ENCODE measurements around the gene RALY. TPM values are rescaled to one million over a fixed set of nuclear protein-coding genes. Genes with fewer than 3 reads are reported as not detected.

The RALY gene
- total RNA-seq, 4 donors from 2014 or later: 23.2 to 101 (median 87.5) TPM

- no peak overlapping the region for H3K27ac ChIP-seq
- intact Hi-C loops (cut with DNase I; ENCODE audit: low total_unique reads): loop anchor here (10.0 kb wide), 1 partner anchor 208 kb away; no protein-coding TSS in a partner anchor
- H3K36me3 ChIP-seq: no peaks in the 10 kb centered on the region
- H3K4me3 ChIP-seq: no peak overlapping the region
- H3K9me3 ChIP-seq: no peaks in the 10 kb centered on the region
- H3K27me3 ChIP-seq: no peaks in the 10 kb centered on the region
- DNase-seq: no peak
- H3K4me1 ChIP-seq: no peaks in the 10 kb centered on the region
- TF ChIP-seq POLR2A (IDR thresholded peaks at IDR 0.05): no peak
- TF ChIP-seq CTCF (IDR thresholded peaks at IDR 0.05): no peak
Observed at GRCh38 chr20:34072778-34073177, 79.1 kb downstream of the RALY start.

GRCh38 chr20:34074101-34074760 lies 80.5 kb downstream of the RALY start:
- intact Hi-C loops (cut with DNase I; ENCODE audit: low total_unique reads): loop anchor here (10.0 kb wide), 1 partner anchor 209 kb away; no protein-coding TSS in a partner anchor
- H3K9me3 ChIP-seq: no peaks in the 10 kb centered on the region
- no peaks in the 10 kb centered on the region for H3K4me1 ChIP-seq
- DNase-seq: no peak
- H3K4me3 ChIP-seq: no peak overlapping the region
- no peaks in the 10 kb centered on the region for H3K36me3 ChIP-seq
- H3K27ac ChIP-seq: no peak overlapping the region
- H3K27me3 ChIP-seq: no peaks in the 10 kb centered on the region
- TF ChIP-seq POLR2A (IDR thresholded peaks at IDR 0.05) (no peak), CTCF (IDR thresholded peaks at IDR 0.05) (no peak)

- no peak for DNase-seq
- no peaks in the 10 kb centered on the region for H3K4me1 ChIP-seq
- no peak for TF ChIP-seq CTCF (IDR thresholded peaks at IDR 0.05)
- no peak for TF ChIP-seq POLR2A (IDR thresholded peaks at IDR 0.05)
- H3K27ac ChIP-seq: no peak overlapping the region
- intact Hi-C loops (cut with DNase I; ENCODE audit: low total_unique reads): loop anchor here (10.0 kb wide), 1 partner anchor 211 kb away; no protein-coding TSS in a partner anchor
- H3K27me3 ChIP-seq: no peaks in the 10 kb centered on the region
- no peaks in the 10 kb centered on the region for H3K9me3 ChIP-seq
- H3K36me3 ChIP-seq: no peaks in the 10 kb centered on the region
- H3K4me3 ChIP-seq: no peak overlapping the region
Observed at GRCh38 chr20:34075647-34076046, 81.9 kb downstream of the RALY start.

- intact Hi-C loops (cut with DNase I; ENCODE audit: low total_unique reads): loop anchor here (10.0 kb wide), 1 partner anchor 212 kb away; no protein-coding TSS in a partner anchor
- Histone ChIP-seq H3K4me1 (no peaks in the 10 kb centered on the region), H3K27me3 (no peaks in the 10 kb centered on the region), H3K27ac (no peak overlapping the region), H3K9me3 (no peaks in the 10 kb centered on the region), H3K4me3 (no peak overlapping the region), H3K36me3 (no peaks in the 10 kb centered on the region)
- DNase-seq: no peak
- TF ChIP-seq CTCF (IDR thresholded peaks at IDR 0.05) (no peak), POLR2A (IDR thresholded peaks at IDR 0.05) (no peak)
Observed at GRCh38 chr20:34076952-34077351, 83.2 kb downstream of the RALY start.

- H3K27ac ChIP-seq: no peak overlapping the region
- TF ChIP-seq POLR2A (IDR thresholded peaks at IDR 0.05) (no peak), CTCF (IDR thresholded peaks at IDR 0.05) (no peak)
- H3K4me1 ChIP-seq: no peaks in the 10 kb centered on the region
- no peak for DNase-seq
- no peaks in the 10 kb centered on the region for H3K27me3 ChIP-seq
- H3K4me3 ChIP-seq: no peak overlapping the region
- no peaks in the 10 kb centered on the region for H3K36me3 ChIP-seq
- intact Hi-C loops (cut with DNase I; ENCODE audit: low total_unique reads): loop anchor here (10.0 kb wide), 1 partner anchor 214 kb away; no protein-coding TSS in a partner anchor
- H3K9me3 ChIP-seq: no peaks in the 10 kb centered on the region
Observed at GRCh38 chr20:34078540-34078939, 84.8 kb downstream of the RALY start.

All from uterus (tissue), 4 donors.